NCI-H510A treated with DMSO at 0.1 percent for 48 hours (cell line): ENCODE measurements around the gene DNAJC10.
"Not testable (repeated sequence)": the region's sequence is repeated elsewhere in the genome, so short reads cannot be mapped to it uniquely, and the experiment has no call there.

Experiments used
- DNase-seq: peaks from one replicate; lab custom pipeline; 2025; lab: John Stamatoyannopoulos, UW

The DNAJC10 gene

GRCh38 chr2:182715892-182716649 lies at the start of gene DNAJC10:
DNAJC10 (plus strand) TSS chr2:182716257; CDS start chr2:182718087, 1,830 bp downstream.
- DNase-seq: peak; percentile 97

- peak; percentile 70 for DNase-seq
Measured at GRCh38 chr2:182666674-182667314, 49.3 kb upstream of the DNAJC10 start.

- peak; percentile 65 for DNase-seq
Measured at GRCh38 chr2:182667315-182667695, 48.8 kb upstream of the DNAJC10 start.

- DNase-seq: peak; percentile 100
Measured at GRCh38 chr2:182668671-182669070, 47.4 kb upstream of the DNAJC10 start.

- DNase-seq: no peak
Measured at GRCh38 chr2:182672466-182673165, 43.4 kb upstream of the DNAJC10 start.

- DNase-seq: no peak
Measured at GRCh38 chr2:182680837-182681236, 35.2 kb upstream of the DNAJC10 start.

- no peak for DNase-seq
Measured at GRCh38 chr2:182682210-182682609, 33.8 kb upstream of the DNAJC10 start.

- DNase-seq: no peak
Measured at GRCh38 chr2:182685559-182685958, 30.5 kb upstream of the DNAJC10 start.

GRCh38 chr2:182686763-182687162 lies 29.3 kb upstream of the DNAJC10 start:
- not testable (repeated sequence) for DNase-seq

GRCh38 chr2:182694189-182694588 lies 21.9 kb upstream of the DNAJC10 start:
- DNase-seq: peak; percentile 98

- DNase-seq: no peak
Measured at GRCh38 chr2:182695776-182696175, 20.3 kb upstream of the DNAJC10 start.

- no peak for DNase-seq
Measured at GRCh38 chr2:182698671-182699070, 17.4 kb upstream of the DNAJC10 start.

GRCh38 chr2:182705761-182706160 lies 10.3 kb upstream of the DNAJC10 start:
- DNase-seq: no peak

GRCh38 chr2:182706751-182707150 lies 9.3 kb upstream of the DNAJC10 start:
- DNase-seq: no peak

GRCh38 chr2:182713601-182714000 lies 2.5 kb upstream of the DNAJC10 start:
- DNase-seq: no peak

- DNase-seq: peak; percentile 95
Measured at GRCh38 chr2:182715121-182715891, 751 bp upstream of the DNAJC10 start.

- peak; percentile 91 for DNase-seq
Measured at GRCh38 chr2:182716650-182716979, 558 bp downstream of the DNAJC10 start.

- DNase-seq: peak; percentile 89
Measured at GRCh38 chr2:182717416-182717815, 1.4 kb downstream of the DNAJC10 start.

- DNase-seq: no peak
Measured at GRCh38 chr2:182717816-182718215, 1.8 kb downstream of the DNAJC10 start.

- no peak for DNase-seq
Measured at GRCh38 chr2:182718459-182718858, 2.4 kb downstream of the DNAJC10 start.

- DNase-seq: not testable (repeated sequence)
Measured at GRCh38 chr2:182719116-182719515, 3.1 kb downstream of the DNAJC10 start.

GRCh38 chr2:182724656-182725055 lies 8.6 kb downstream of the DNAJC10 start:
- DNase-seq: no peak
